HepG2 (cell line): ENCODE measurements around the gene GPC2. TPM values are rescaled to one million over a fixed set of nuclear protein-coding genes. Genes with fewer than 3 reads are reported as not detected.
A peak's percentile ranks its signal among the peaks of the same experiment; 100 is the strongest.

ENCODE experiments used
- ATF7 ChIP-seq, 2 experiments: fragments of 450-650 bp in 1 of 2; sonication (generic) in 1 of 2; formaldehyde crosslinking in 1 of 2; IDR thresholded peaks; 2 replicates each; pipeline versions ENCODE4 v1.4.0 to v1.6.1; 2016 to 2020; ENCODE audit warnings: antibody characterized with exemption in 1 of 2, mild to moderate bottlenecking in 1 of 2, missing genetic modification reagents in 1 of 2
- CREB1 ChIP-seq, 2 experiments: fragments of 450-650 bp in 1 of 2; IDR thresholded peaks; 2 replicates each; pipeline ENCODE4 v1.6.1; 2016 to 2017; ENCODE audit warnings: control low read depth in 1 of 2, mild to moderate bottlenecking in 1 of 2, missing compliant biosample characterization in 1 of 2, missing genetic modification characterization in 1 of 2
- ELF3 ChIP-seq: IDR thresholded peaks from 2 replicates; pipeline ENCODE4 v1.6.1; 2016; ENCODE audit warnings: missing genetic modification reagents, missing compliant biosample characterization
- FOXP1 ChIP-seq, 2 experiments: fragments of 450-650 bp in 1 of 2; IDR thresholded peaks; 2 replicates each; pipeline ENCODE4 v1.6.1; 2017 to 2018; ENCODE audit warnings: antibody characterized with exemption in 1 of 2
- HNRNPH1 ChIP-seq: fragments of 200-400 bp; formaldehyde crosslinking; optimal IDR thresholded peaks from 2 replicates; pipeline ENCODE3; 2017; ENCODE audit warnings: mild to moderate bottlenecking, low read depth, low read length
- HOXA3 ChIP-seq: sonication (generic); formaldehyde crosslinking; IDR thresholded peaks from 2 replicates; pipeline ENCODE4 v1.5.0; 2020; ENCODE audit warnings: missing genetic modification reagents
- KDM3A ChIP-seq: IDR thresholded peaks from 2 replicates; pipeline ENCODE4 v1.6.1; 2018; ENCODE audit warnings: low read depth, missing compliant biosample characterization
- KLF13 ChIP-seq: sonication (generic); formaldehyde crosslinking; IDR thresholded peaks from 2 replicates; pipeline ENCODE4 v1.4.0; 2020; ENCODE audit warnings: mild to moderate bottlenecking, missing genetic modification reagents
- MAFG ChIP-seq: sonication (generic); formaldehyde crosslinking; IDR thresholded peaks from 2 replicates; pipeline ENCODE4 v1.5.1; 2020; ENCODE audit warnings: mild to moderate bottlenecking, missing genetic modification reagents
- MATR3 ChIP-seq: sonication (generic); formaldehyde crosslinking; IDR thresholded peaks from 2 replicates; pipeline ENCODE4 v1.4.0; 2020; ENCODE audit warnings: missing genetic modification reagents
- NKX3-1 ChIP-seq: sonication (generic); formaldehyde crosslinking; IDR thresholded peaks from 2 replicates; pipeline ENCODE4 v1.5.0; 2020; ENCODE audit warnings: missing genetic modification reagents
- PCBP2 ChIP-seq: fragments of 200-400 bp; formaldehyde crosslinking; optimal IDR thresholded peaks from 2 replicates; pipeline ENCODE3; 2018; ENCODE audit warnings: low read length, low read depth; ENCODE audit not compliant: poor library complexity, severe bottlenecking
- PLSCR1 ChIP-seq: sonication (generic); formaldehyde crosslinking; IDR thresholded peaks from 2 replicates; pipeline ENCODE4 v1.5.0; 2020; ENCODE audit warnings: missing genetic modification reagents, mild to moderate bottlenecking, borderline replicate concordance
- POLR2G ChIP-seq: fragments of 200-400 bp; formaldehyde crosslinking; IDR thresholded peaks from 2 replicates; pipeline ENCODE4 v1.6.1; 2018; ENCODE audit warnings: mild to moderate bottlenecking, low read depth, low read length, moderate library complexity
- TRIM24 ChIP-seq: sonication (generic); formaldehyde crosslinking; IDR thresholded peaks from 2 replicates; pipeline ENCODE4 v1.8.0; 2022; ENCODE audit warnings: mild to moderate bottlenecking, missing genetic modification reagents
- ZBTB34 ChIP-seq: sonication (generic); formaldehyde crosslinking; IDR thresholded peaks from 2 replicates; pipeline ENCODE4 v1.8.0; 2022; ENCODE audit warnings: mild to moderate bottlenecking, missing genetic modification reagents
- ZFX ChIP-seq: sonication (generic); formaldehyde crosslinking; IDR thresholded peaks from 2 replicates; pipeline ENCODE4 v1.4.0; 2020; ENCODE audit warnings: mild to moderate bottlenecking, low read depth, missing genetic modification reagents, moderate library complexity
- ZNF317 ChIP-seq: sonication (generic); formaldehyde crosslinking; IDR thresholded peaks from 2 replicates; pipeline ENCODE4 v1.5.0; 2020; ENCODE audit warnings: mild to moderate bottlenecking, missing genetic modification reagents
- ZNF337 ChIP-seq: sonication (generic); formaldehyde crosslinking; IDR thresholded peaks from 2 replicates; pipeline ENCODE4 v1.5.1; 2020; ENCODE audit warnings: missing genetic modification reagents, low read depth, mild to moderate bottlenecking, borderline replicate concordance
- ZNF589 ChIP-seq: sonication (generic); formaldehyde crosslinking; conservative IDR thresholded peaks from 2 replicates; pipeline ENCODE4 v1.8.0; 2022; ENCODE audit warnings: mild to moderate bottlenecking, moderate library complexity, missing genetic modification reagents
- polyA plus RNA-seq, 8 experiments: library from polyadenylated mRNA; depleted of rRNA in 3 of 8; stranded (reverse) in 7 of 8; unstranded in 1 of 8; fragments of >200 nt; fragmentation: Illumina TruSeq in 4 of 8; extraction: Trizol in 4 of 8; gene quantifications; 2 replicates each; pipeline versions ENCODE4 v1.2.1 to v1.2.3, GENCODE V29; 2011 to 2016; ENCODE audit warnings: low read depth in 4 of 8, missing spikeins in 1 of 8, mixed read lengths in 1 of 8; ENCODE audit not compliant: insufficient read depth in 1 of 8
- total RNA-seq, 5 experiments: library from RNA; depleted of rRNA; stranded (reverse); fragments of >200 nt; fragmentation: Illumina TruSeq; extraction: Trizol; gene quantifications; 2 replicates each; pipeline ENCODE4 v1.2.3, GENCODE V29; 2016; ENCODE audit warnings: low read depth in 1 of 5
- TF ChIP-seq, protein P1 (sequence below): sonication (generic); formaldehyde crosslinking; IDR thresholded peaks from 2 replicates; pipeline ENCODE4 v1.5.0; 2020; ENCODE audit warnings: mild to moderate bottlenecking, missing genetic modification reagents, moderate library complexity
- TF ChIP-seq, protein P2 (sequence below): IDR thresholded peaks from 2 replicates; pipeline ENCODE4 v1.6.1; 2016; ENCODE audit warnings: mild to moderate bottlenecking, missing biosample characterization, missing genetic modification reagents
- TF ChIP-seq, protein P3 (sequence below): sonication (generic); formaldehyde crosslinking; IDR thresholded peaks from 2 replicates; pipeline ENCODE4 v1.8.1; 2023; ENCODE audit warnings: mild to moderate bottlenecking, missing genetic modification reagents

GPC2 gene
- total and polyA plus RNA-seq, 2 of the 13 experiments (the other 11 are each of a cell fraction or from before 2014, with no cell fraction given), result 0.64 to 0.78 TPM

- TF ChIP-seq, protein P1, sequence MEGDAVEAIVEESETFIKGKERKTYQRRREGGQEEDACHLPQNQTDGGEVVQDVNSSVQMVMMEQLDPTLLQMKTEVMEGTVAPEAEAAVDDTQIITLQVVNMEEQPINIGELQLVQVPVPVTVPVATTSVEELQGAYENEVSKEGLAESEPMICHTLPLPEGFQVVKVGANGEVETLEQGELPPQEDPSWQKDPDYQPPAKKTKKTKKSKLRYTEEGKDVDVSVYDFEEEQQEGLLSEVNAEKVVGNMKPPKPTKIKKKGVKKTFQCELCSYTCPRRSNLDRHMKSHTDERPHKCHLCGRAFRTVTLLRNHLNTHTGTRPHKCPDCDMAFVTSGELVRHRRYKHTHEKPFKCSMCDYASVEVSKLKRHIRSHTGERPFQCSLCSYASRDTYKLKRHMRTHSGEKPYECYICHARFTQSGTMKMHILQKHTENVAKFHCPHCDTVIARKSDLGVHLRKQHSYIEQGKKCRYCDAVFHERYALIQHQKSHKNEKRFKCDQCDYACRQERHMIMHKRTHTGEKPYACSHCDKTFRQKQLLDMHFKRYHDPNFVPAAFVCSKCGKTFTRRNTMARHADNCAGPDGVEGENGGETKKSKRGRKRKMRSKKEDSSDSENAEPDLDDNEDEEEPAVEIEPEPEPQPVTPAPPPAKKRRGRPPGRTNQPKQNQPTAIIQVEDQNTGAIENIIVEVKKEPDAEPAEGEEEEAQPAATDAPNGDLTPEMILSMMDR (CRISPR knock-in tag), result no peak
- TF ChIP-seq, protein P2, sequence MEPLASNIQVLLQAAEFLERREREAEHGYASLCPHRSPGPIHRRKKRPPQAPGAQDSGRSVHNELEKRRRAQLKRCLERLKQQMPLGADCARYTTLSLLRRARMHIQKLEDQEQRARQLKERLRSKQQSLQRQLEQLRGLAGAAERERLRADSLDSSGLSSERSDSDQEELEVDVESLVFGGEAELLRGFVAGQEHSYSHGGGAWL, result no peak; the same call in none of the 2 replicates
- no peak for TF ChIP-seq ATF7 (IDR thresholded peaks at IDR 0.05)
- no peak for TF ChIP-seq ATF7 (CRISPR knock-in tag; IDR thresholded peaks at IDR 0.05)
- TF ChIP-seq ZNF589, result no peak
- TF ChIP-seq FOXP1 (IDR thresholded peaks at IDR 0.05), result no peak
- TF ChIP-seq FOXP1 (CRISPR knock-in tag; IDR thresholded peaks at IDR 0.05), result no peak
- TF ChIP-seq PLSCR1 (CRISPR knock-in tag), result no peak
- no peak for TF ChIP-seq ZNF317 (CRISPR knock-in tag)
- TF ChIP-seq NKX3-1, result no peak
- TF ChIP-seq ZFX (CRISPR knock-in tag), result peak; percentile 85
- TF ChIP-seq CREB1 (IDR thresholded peaks at IDR 0.05), result peak; percentile 83
- TF ChIP-seq CREB1 (CRISPR knock-in tag; IDR thresholded peaks at IDR 0.05), result peak; percentile 89
- TF ChIP-seq, protein P3, sequence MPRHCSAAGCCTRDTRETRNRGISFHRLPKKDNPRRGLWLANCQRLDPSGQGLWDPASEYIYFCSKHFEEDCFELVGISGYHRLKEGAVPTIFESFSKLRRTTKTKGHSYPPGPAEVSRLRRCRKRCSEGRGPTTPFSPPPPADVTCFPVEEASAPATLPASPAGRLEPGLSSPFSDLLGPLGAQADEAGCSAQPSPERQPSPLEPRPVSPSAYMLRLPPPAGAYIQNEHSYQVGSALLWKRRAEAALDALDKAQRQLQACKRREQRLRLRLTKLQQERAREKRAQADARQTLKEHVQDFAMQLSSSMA (CRISPR knock-in tag), result no peak
- TF ChIP-seq MAFG (CRISPR knock-in tag), result no peak
- no peak for TF ChIP-seq TRIM24 (CRISPR knock-in tag)
- peak; percentile 88 for TF ChIP-seq HNRNPH1
- TF ChIP-seq ZNF337, result peak; percentile 39; the same call in 1 of the 2 replicates
- no peak for TF ChIP-seq PCBP2
- peak; percentile 74; the same call in 1 of the 2 replicates for TF ChIP-seq KDM3A
- TF ChIP-seq ZBTB34, result no peak
- TF ChIP-seq HOXA3 (CRISPR knock-in tag), result peak; percentile 58; the same call in 1 of the 2 replicates
- no peak for TF ChIP-seq MATR3 (CRISPR knock-in tag)
- peak; percentile 61; the same call in 1 of the 2 replicates for TF ChIP-seq ELF3 (CRISPR knock-in tag)
- no peak for TF ChIP-seq KLF13
- peak; percentile 90 for TF ChIP-seq POLR2G
These were observed 28.4 kb downstream of the GPC2 start, which contains the start of gene LAMTOR4 (continued) for GRCh38 chr7:100148559-100149328.
